Renal pelvis (tissue), 4 donors: ENCODE results near the gene KCNIP4. TPM values are rescaled to one million over a fixed set of nuclear protein-coding genes. Genes with fewer than 3 reads are reported as not detected.
A peak's percentile ranks its signal among the peaks of the same experiment; 100 is the strongest.

ENCODE experiments used
- DNase-seq: peaks from one replicate; pipeline ENCODE4 v3.0.0-alpha.2; 2013
- polyA plus RNA-seq, 3 donors: library from polyadenylated mRNA; unstranded; fragments of 120-200 nt; gene quantifications; one replicate each; pipeline ENCODE4 v1.2.1, GENCODE V29; 2013; ENCODE audit not compliant: insufficient read length in 3 of 3

Gene KCNIP4
- polyA plus RNA-seq, 3 donors: 9.3 to 12.2 (median 11.4) TPM

DNA sequence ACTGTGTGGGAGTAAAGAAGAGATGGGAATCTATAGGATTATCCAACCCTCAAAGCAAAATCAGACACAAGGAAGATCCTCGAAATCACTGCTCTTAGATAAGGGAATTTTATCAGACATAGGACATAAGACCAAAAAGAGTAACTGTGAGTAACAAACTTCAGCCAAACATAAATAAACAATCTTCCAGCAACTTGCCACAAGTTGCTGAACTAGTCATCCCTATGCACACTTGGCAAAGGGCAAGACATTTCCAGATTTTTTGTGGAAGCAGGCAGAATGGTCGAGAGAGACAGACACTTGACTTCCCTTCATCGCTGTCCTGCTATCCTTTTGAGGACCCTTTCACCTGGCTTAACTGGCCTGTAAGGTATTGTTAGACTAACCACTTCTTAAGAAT lies 89.6 kb downstream of the KCNIP4 start:
- no peak for DNase-seq

DNA sequence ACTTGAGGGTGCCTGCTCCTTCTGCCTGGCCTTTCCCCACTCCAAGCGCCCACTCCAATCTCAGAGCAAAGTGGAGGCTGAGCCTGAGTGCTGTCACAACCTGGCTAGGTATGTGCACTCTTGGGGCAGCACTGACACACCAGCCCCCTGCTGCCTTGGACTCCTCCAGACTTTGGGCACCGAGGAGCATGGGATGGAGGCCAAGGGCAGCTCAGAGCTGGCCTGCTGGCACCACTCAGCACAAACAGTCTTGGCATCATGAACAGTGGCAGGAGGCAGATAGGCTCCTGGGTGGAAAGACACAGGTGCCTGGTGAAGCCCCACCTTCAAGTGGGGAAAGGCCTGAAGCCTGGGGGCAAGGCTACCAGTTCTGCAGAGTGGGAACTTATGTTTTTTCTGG lies 91.8 kb downstream of the KCNIP4 start:
- DNase-seq: no peak

DNA sequence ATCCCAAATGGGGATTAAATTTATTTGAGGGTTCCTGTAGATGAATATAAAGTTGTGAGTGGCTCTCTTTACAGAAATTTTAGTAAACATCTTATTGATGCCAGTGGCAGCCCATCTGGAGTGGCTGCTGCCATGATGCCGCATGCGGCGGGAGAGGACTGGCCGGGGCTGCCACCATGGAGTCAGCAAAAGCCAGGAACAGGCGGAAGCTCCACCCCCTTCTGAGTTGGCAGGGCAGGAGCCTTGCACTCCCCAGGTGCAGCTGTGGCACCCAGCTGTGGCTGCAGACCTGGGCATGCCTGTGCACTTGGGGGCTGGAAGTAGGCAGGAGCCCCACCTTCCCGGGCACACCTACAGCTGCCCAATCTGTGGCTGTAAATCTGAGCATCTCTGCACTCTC lies 92.3 kb downstream of the KCNIP4 start:
- DNase-seq: no peak

DNA sequence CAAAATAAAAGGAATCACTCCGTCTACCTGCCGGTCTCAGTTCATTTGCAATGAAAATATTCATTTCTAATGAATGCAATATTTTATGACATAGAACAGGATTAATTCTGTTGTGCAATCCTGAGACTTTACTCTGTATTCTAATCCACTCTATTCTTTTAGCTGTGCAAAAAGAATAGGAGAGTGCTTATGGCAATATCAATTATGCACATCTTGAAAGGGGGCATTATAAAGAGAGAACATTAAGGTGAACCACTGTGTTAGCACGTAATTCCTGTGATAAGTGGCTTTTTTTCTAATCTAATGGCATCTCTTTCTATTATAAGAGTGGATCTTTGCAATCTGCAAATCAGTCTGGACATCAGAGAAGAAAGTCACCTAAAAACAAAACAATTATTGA lies 99.5 kb downstream of the KCNIP4 start:
- DNase-seq: no peak

DNA sequence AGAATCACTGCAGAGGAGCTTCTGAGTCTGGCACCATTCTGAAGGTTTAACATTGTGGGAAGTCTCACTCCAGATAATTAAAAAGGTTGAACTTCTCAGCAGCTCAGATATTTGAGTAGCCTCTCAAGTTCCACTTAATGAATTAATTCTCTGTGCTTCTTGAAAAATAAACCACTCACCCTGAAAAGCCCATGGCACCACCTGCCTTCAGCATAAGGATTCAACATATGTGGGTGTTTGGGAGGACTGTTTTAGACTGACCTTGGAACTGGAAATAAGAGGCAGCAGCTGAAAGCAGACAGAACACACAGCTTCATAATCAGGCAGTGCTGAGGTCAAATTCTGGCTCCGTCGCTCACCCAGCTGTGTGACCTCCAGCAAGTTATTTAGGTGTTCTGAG lies 100.6 kb downstream of the KCNIP4 start:
- peak; percentile 2 for DNase-seq

DNA sequence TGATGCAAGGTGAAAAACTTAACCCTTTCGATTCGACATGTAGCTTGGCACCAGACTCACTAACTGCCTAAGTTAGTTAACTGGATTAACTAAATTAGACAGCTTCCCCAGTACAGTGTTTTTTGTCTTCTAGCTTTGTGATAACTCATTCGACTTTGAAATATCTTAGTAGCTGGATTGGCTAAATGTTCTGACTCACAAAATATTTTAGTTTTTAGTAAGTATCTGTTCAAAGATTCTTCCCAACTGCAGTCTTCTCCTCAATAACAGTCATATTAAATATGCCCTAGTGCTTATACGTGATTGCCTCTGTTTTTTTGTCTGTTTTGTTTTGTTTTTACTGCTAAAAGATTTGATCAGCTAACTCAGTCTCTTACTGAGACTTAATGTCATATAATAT lies 102.9 kb downstream of the KCNIP4 start:
- DNase-seq: no peak

DNA sequence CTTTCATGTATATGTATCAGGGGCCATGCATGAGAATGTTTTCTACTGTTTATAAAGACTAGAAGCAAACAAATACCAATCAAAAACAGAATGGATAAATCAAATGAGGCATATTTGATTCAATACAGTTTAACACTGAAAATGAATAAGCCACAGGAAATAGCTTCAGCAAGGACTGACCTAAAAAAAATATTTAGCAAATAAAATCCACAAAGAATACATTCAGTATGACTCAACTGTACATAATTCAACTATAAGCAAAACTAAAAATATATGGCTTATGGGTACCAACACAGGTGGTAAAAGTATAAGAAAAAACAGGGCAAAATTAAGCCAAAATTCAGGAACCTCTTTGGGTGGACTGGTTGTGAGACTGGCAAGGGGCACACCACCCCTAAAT lies 112.9 kb downstream of the KCNIP4 start:
- DNase-seq: no peak

DNA sequence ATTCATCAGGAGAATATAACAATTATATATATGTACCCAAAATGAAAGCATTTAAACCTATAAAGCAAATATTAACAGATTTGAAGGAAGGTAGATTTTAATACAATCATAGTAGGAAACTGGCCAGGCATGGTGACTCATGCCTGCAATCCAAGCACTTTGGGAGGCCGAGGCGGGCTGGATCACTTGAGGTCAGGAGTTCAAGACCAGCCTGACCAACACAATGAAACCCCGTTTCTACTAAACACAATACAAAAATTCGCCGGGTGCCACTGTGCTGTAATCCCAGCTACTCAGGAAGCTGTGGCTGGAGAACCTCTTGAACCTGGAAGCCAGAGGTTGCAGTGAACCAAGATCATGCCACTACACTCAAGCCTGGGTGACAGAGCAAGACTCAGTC lies 118.3 kb downstream of the KCNIP4 start:
- no peak for DNase-seq

DNA sequence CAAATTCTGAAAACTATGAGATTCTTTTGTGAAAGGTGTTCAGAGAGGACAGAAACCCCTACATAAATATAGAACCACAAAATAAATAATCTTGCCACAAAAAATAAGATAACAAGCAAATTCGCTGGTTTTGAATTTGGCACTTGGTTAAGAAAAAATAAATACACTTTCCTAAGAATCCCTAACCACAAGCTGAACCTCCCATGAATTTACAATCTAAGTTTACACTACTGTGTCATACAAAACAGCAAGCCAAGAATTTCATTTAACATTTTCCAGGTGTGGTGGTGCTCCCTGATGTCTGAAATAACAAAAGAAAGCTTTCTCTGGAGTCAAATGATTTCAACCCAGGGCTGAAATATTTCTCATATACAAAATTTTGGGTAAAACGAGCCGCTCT lies 121.0 kb downstream of the KCNIP4 start:
- no peak for DNase-seq

DNA sequence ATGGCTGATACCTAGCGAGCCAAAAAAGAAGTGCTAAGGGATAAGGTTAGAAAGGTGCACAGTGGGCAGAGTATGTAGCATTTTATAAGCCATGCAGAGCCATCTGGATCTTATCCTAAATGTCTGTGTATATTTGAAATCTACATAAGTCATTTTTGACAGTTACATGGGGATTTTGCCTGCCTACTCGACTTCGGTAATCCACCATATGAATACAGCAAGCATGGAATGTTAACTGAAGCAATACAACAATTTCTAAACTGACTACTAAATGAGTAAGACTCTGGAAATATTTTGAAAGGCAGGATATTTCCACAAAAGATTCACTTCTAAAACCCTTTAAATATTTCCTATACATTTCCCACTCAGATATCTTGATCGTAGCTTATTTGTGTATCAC lies 122.5 kb downstream of the KCNIP4 start:
- DNase-seq: no peak

DNA sequence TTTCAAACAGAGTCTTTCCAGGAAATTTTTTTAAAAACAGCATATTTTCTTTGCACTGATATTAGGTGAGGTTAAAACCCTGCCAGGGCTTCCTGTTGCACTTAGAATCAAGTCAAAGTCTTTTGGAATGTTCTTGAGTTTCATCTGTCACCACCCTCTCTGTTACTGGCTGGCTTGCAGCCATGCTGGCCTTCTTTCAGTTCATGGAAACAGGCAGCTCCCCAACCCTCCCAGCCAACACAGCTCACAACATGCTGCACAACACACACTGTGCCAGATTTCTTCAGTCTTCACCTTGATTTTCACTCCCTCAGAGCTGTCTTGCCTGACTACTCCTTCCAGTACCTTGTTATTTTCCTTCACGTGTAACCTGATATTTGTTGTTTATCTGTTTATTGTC lies 129.5 kb downstream of the KCNIP4 start:
- DNase-seq: no peak

DNA sequence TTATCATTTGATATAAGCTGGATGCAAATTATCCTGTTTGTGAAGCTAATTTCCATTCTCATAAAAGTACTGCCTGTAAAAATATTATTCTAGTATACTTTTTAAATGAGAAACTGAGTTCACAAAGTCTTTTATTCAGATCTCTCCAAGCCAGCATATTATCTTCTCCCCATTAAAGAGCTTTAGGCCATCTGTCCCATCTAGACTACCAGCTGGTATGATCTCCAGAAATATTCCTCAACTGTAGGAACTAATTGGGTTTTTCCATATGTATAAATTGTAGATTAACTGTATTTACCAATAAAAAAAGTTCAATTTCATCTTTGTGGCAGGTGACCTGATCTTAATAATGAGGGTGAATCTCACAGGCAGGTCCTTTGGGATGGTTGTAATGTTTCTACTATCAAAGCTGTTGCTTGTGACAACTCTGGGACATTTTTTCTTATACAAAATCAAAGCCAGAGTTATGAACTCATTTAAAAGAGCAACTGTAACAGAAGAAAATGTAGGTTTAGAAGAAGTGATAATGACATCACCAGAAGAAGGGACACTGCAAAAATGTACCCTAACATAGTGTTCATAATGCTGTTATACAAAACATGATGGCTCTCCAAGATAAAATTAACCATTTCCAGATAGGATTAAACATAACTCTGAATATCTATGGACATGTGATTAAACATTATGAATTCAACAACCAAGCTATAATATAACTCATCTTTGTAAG lies 132.8 kb downstream of the KCNIP4 start:
- no peak for DNase-seq

DNA sequence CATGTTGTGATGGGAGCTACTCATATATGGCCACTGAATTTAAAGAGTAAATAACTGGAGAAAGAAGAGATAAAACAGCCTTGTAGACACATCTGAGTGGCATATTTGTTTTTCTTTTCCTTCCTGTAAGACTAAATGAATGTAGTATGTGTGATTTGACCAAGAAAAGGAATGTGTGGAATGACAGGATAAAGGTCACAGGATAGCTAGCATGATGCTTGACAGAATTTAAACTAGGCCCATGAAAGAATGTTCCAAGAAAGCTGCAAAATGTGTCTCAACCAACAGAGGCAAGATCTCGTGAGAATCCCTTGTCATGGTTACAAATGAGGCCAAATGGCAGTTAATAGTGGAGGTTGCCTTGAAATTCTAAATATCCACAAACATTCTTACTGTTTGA lies 137.0 kb downstream of the KCNIP4 start:
- no peak for DNase-seq

DNA sequence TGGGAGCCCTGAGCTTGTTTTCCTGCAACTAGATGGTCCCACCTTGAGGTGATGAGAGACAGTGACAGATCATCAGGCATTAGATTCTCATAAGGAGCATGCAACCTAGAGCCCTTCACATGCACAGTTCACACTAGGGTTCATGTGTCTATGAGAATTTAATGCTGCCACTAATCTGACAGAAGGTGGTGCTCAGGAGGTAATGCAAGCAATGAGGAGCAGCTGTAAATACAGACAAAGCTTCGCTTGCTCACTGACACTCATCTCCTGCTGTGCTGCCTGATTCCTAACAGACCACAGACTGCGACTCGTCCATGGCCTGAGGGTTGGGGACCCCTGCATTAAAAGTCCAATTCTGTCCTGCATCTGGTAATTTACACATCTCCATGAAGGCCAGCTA lies 141.6 kb downstream of the KCNIP4 start:
- DNase-seq: no peak

DNA sequence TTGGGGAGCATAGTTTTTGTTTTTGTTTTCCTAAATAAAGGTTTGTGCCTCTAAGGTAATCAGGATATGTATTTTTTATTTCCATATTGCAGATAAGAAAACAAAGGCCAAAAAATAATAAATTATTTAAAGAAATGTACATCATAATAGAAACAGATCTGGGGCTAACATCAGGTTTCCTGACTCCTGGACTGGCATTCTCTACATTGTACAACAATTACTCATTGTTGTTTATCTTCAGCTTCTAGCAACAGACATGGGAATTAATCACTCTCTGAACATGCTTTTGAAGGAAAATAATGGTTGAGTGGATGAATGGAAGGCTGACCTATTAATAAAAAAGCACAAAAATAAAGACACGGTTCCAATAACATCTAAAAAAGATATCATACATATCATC lies 146.2 kb downstream of the KCNIP4 start:
- no peak for DNase-seq

DNA sequence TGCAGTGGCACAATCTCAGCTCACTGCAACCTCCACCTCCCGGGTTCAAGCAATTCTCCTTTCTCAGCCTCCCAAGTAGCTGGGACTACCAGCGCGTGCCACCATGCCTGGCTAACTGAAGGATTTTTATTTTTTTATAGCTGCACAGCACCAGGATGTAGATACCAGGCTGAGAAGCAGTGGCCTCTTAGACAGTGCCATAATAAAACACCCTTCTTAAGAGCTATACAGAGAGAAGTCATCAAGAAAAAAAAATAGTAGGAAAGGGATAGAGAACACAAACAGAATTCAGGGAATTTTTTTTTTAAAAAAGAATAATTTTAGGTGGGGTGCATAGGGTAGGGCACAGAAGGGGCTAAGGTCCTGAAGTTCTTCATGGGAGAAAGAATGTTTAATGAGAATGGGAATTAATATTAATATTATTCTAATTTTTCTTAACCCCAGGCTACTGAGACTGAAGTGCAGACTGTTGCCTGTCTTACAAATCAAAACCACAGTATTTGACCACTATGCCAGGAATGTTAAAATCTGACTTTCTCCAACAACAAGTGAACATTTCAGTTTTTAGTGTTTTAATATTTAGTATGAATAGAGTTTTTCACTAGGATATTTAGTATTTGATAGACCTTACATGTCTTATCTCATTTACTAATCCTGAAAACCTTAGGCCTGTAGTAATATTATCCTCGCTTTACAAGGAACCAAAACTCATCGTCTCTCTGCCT lies 146.7 kb downstream of the KCNIP4 start:
- DNase-seq: no peak

DNA sequence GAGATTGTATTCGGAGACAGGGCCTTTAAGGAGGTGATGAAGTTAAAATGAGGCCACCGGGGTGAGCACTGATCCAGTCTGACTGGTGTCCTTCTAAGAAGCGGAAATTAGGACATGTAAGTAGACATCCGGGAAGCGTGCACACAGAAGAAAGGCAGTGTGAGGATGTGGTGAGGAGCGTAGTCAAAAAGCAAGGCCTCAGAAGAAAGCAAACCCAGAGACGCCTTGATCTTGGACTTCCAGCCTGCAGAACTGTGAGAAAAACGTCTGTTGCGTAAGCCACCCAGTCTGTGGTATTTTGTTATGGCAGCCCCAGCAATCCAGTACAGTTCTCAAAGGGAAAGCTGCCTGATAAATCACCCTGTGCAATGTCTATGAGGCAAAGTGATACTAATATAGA lies 153.5 kb downstream of the KCNIP4 start:
- DNase-seq: no peak

DNA sequence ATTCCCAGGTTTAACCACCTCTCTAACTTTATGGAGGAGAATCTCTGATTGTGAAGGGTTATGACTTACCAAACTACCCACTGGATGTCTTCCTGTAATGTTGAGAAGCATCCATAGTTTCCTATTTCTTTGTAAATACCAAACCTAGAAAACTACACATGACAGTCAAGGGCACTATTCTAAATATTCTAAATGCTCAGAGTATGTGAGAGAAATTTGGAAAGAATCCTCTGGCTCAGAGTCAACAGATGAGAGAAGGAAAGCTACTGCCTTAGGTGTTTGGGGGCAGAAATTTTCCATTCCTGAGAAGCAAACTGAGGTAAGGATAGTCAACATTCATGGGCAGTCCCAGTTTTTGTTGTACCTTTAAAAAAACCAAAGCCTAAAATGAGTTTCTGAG lies 155.8 kb downstream of the KCNIP4 start:
- DNase-seq: no peak

DNA sequence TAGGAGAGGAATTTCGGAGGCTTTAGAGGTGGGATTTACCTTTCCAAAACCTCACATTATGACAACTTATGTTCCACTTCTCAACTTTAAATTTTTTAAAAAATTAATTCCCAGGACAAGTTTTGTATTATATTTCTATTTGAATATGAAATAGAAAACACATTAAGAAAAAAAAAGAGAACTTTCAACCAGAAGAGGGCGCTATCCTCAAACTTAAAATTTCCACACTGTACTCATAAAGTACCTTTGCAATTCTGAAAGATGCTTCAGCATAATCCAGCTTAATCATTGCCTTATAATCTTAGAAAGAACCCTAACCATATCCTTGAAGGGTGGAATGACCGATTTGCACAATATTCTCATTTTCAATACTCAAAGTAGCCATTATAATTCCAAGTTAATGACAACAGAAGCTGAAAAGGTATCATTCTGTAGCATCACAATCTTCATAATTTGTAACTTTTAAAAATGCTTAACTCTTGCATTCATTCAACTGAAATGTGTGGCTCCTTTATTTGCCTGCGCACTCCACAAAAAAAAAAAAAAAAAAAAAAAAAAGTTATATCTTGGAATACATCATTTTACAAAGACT lies 158.0 kb downstream of the KCNIP4 start:
- peak; percentile 21 for DNase-seq

DNA sequence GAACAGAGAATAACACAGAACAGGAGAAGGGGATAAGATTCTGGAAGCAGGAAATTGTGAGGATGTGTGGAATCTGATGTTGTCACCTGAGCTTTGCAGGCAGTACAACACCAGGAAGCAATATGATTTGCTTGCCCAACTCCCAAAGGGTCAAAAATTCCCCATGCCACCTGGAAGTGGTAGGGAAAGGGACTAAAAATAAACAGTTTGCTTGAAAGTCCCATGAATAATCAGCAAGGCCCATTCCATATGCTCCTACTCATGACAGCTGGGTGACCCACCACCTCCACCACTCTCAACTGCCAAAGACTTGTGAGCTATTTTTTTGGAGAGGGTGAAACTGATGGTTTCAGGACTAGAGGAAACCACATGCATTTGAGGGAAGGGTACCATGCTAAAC lies 168.4 kb downstream of the KCNIP4 start:
- no peak for DNase-seq

DNA sequence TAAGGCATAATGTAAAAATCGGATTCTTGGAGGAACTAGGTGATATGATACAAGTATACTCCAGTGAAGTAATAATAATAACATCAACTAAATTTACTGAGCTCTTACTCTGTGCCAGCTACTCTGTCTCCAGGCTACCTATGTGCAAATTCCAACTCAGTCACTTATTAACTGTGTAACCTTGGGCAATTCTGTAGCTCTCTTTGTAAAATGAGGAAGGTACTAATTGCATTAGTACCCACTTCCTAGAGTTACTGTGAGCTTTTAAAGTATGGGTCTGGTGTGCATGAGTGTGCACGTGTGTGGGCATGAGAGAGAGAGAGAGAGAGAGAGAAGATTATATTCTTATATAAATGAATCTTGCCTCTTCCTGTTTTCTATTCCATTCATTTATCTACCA lies 169.9 kb downstream of the KCNIP4 start:
- peak; percentile 19 for DNase-seq

DNA sequence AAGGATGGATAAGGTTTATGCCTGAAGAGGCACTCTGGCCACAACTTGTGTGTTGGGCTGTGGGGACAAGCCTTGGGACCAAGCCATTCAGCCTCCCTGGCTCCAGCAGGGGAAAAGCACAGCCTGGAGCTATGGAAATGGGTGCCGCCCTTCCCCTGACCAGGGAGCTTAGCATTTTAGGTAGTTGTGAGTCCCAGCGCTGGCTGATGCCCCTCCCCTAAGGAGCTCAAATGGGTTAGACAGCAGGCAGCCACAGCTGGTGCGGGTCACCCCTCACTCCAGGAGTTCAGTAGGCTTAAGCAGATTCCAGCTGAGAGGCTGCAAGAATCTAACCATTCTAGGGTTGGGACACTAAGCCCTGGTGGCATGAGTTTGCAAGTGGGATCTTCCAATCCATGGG lies 172.9 kb downstream of the KCNIP4 start:
- DNase-seq: no peak

DNA sequence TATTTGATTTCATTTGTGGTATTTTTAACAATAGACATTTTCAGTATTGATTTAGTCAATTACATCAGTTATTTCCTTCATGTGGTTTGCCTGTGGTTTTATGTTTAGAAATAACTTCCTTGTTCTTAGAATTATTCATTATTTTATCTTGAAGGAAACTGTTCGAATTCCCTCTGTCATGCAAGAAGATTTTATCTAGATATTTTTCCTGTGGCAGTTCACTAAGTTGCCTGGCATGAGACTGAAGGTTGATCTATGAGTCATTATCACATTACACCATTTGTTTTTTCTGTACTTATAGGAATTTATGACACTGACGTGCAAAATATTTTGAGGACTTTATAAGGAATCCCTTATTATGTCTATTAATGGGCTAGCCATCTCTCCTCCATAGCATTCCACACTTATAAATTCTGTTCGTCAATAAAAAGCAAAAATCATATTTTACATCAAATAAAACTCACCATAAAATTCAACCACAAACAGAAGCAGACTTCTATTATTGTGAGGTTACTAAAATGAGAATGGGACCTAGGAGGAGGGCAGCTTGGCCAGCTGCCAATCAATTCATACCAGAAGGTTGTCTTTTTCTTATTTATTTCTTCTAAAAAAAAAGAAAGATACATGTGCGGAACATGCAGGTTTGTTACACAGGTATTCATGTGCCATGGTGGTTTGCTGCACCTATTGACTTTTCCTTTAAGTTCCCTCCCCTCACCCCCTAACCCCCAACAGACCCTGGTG lies 179.0 kb downstream of the KCNIP4 start:
- no peak for DNase-seq
